HG02943 (cell line): ENCODE data around the gene TSHR.
"Not testable (repeated sequence)": the region's sequence is repeated elsewhere in the genome, so short reads cannot be mapped to it uniquely, and the experiment has no call there.

ENCODE experiments used
- ATAC-seq: cut with Tn5 transposase; IDR thresholded peaks from one replicate; pipeline ENCODE4 v1.9.1; 2021; ENCODE audit warnings: mild to moderate bottlenecking, low read depth, moderate library complexity; ENCODE audit not compliant: unreplicated experiment

The TSHR gene

GRCh38 chr14:80988735-80989429, 33.5 kb downstream of the TSHR start:
- ATAC-seq = no peak

GRCh38 chr14:80992580-80992979, 37.2 kb downstream of the TSHR start:
- no peak for ATAC-seq

GRCh38 chr14:80996049-80996901, 40.9 kb downstream of the TSHR start:
- no peak for ATAC-seq

GRCh38 chr14:81001447-81001846, 46.0 kb downstream of the TSHR start:
- no peak for ATAC-seq

GRCh38 chr14:81004575-81004974, 49.2 kb downstream of the TSHR start:
- no peak for ATAC-seq

GRCh38 chr14:81005540-81006228, 50.3 kb downstream of the TSHR start:
- no peak for ATAC-seq

GRCh38 chr14:81006266-81006665, 50.8 kb downstream of the TSHR start:
- ATAC-seq = no peak

GRCh38 chr14:81007131-81007530, 51.7 kb downstream of the TSHR start:
- no peak for ATAC-seq

- no peak for ATAC-seq
Observed at GRCh38 chr14:81009346-81009745, 53.9 kb downstream of the TSHR start.

GRCh38 chr14:81018251-81018650, 62.8 kb downstream of the TSHR start:
- no peak for ATAC-seq

- ATAC-seq = no peak
Observed at GRCh38 chr14:81018684-81019083, 63.3 kb downstream of the TSHR start.

- ATAC-seq = not testable (repeated sequence)
Observed at GRCh38 chr14:81019113-81019512, 63.7 kb downstream of the TSHR start.

GRCh38 chr14:81023095-81023710, 67.8 kb downstream of the TSHR start:
- no peak for ATAC-seq

GRCh38 chr14:81028461-81028860, 73.0 kb downstream of the TSHR start:
- no peak for ATAC-seq

GRCh38 chr14:81031488-81031887, 76.1 kb downstream of the TSHR start:
- no peak for ATAC-seq

GRCh38 chr14:81033698-81034240, 78.3 kb downstream of the TSHR start:
- no peak for ATAC-seq

- ATAC-seq = no peak
Observed at GRCh38 chr14:81042438-81042837, 87.0 kb downstream of the TSHR start.

GRCh38 chr14:81051547-81051946, 96.1 kb downstream of the TSHR start:
- ATAC-seq = no peak

- not testable (repeated sequence) for ATAC-seq
Observed at GRCh38 chr14:81054057-81054456, 98.6 kb downstream of the TSHR start.

- no peak for ATAC-seq
Observed at GRCh38 chr14:81055971-81056370, 100.5 kb downstream of the TSHR start.

GRCh38 chr14:81062380-81062779, 107.0 kb downstream of the TSHR start:
- no peak for ATAC-seq
